ENCODE measurements around the gene CCDC7. TPM values are rescaled to one million over a fixed set of nuclear protein-coding genes. Genes with fewer than 3 reads are reported as not detected.

CCDC7 gene
- total and polyA plus RNA-seq, 4 donors: 1.2 to 36.4 (median 6.9) TPM

DNA sequence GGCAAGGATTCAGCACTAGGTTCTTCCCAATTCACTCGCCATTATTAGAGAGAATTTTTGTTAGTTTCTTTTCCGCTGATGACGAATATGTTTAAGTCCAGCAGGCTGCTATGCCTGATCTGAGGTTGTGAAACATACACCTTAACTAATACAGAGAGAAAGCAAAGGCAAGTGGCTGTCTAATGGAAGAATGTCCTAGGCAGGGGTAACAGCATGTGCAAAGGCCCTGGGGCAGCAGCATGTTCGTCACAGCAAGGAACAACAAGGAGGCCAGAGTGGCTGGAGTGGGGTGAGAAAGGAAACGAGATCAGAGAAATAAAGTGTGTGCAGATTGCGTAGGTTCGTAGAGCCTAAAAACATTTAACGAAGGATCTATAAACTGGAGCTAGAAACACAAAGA lies 35.4 kb upstream of the CCDC7 start:
- Histone ChIP-seq H3K4me3 (no peak overlapping the region), H3K9me3 (ENCODE audit: control insufficient read depth in 4 of 4, insufficient read depth in 3 of 4, low read length in 3 of 4) (no peaks in the 10 kb centered on the region)
- WGBS, 2 donors: 97 to 98% methylated on average over 8 of the region's 8 CpGs

DNA sequence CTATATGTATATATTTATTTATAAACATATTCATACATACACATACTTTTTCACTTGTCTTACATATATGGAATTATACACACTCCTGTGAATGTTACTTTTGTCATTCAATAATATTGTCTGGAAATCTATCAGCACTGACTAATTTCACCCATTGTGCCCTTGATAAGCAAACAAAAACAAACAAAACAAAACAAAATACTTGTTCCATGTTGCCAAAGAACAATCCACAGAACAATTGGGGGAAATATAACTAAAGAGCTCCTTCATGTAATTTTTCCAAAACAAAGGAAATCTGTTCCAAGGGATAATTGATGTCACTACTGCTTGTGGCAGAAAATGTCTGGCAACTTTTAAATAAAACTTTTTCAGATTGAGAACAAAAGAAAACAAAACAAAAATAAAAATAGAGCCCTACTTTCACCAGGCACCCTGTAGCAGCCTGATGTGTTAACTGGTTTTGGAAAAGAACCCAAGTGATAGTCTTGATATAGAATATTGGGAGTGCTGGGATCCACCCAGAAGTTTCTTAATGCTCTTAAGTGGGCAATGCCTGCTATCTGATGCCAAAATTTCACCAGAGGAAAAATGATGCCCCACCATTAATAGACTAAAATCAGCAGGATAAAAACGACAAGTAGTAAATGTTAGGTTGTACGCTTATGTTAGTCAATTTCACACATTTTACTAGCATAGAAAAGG lies 34.0 kb upstream of the CCDC7 start:
- Histone ChIP-seq H3K27me3 (ENCODE audit: control insufficient read depth in 3 of 3, insufficient read depth in 3 of 3, low read length in 2 of 3) (no peaks in the 10 kb centered on the region), H3K4me3 (no peak overlapping the region), H3K9me3 (ENCODE audit: control insufficient read depth in 4 of 4, insufficient read depth in 3 of 4, low read length in 3 of 4) (no peaks in the 10 kb centered on the region), H3K36me3 (ENCODE audit: control insufficient read depth in 4 of 4, insufficient read depth in 4 of 4, low read length in 4 of 4) (no peaks in the 10 kb centered on the region), H3K27ac (ENCODE audit: low read depth in 1 of 2, low read length in 1 of 2) (peak overlapping the region in 1 of 2 donors; percentile 85), H3K4me1 (ENCODE audit: control insufficient read depth in 5 of 5, insufficient read depth in 5 of 5, low read length in 5 of 5) (peaks cover 0 to 10% (median 0%) of the 10 kb centered on the region in 5 donors), H3K9ac (ENCODE audit: insufficient read depth in 1 of 2, low read length in 2 of 2) (no peak overlapping the region)
- 63 to 92% methylated on average over 2 of the region's 2 CpGs for WGBS, 2 donors
- no peak for TF ChIP-seq CTCF (IDR thresholded peaks at IDR 0.05; ENCODE audit: control extremely low read depth, extremely low read depth)
- DNase-seq (no peak), ATAC-seq (ENCODE audit: insufficient read depth, low FRiP score) (no peak)

More for the DNA sequence above, 35.4 kb upstream of the CCDC7 start:
- ATAC-seq (ENCODE audit: insufficient read depth, low FRiP score) (no peak), DNase-seq (no peak)
- H3K9ac ChIP-seq (ENCODE audit: insufficient read depth in 1 of 2, low read length in 2 of 2): no peak overlapping the region
- no peaks in the 10 kb centered on the region for H3K36me3 ChIP-seq (ENCODE audit: control insufficient read depth in 4 of 4, insufficient read depth in 4 of 4, low read length in 4 of 4)
- H3K27ac ChIP-seq (ENCODE audit: low read depth in 1 of 2, low read length in 1 of 2): no peak overlapping the region
- peaks cover 0 to 6% (median 0%) of the 10 kb centered on the region in 5 donors for H3K4me1 ChIP-seq (ENCODE audit: control insufficient read depth in 5 of 5, insufficient read depth in 5 of 5, low read length in 5 of 5)
- no peak for TF ChIP-seq CTCF (IDR thresholded peaks at IDR 0.05; ENCODE audit: control extremely low read depth, extremely low read depth)
- H3K27me3 ChIP-seq (ENCODE audit: control insufficient read depth in 3 of 3, insufficient read depth in 3 of 3, low read length in 2 of 3): no peaks in the 10 kb centered on the region

DNA sequence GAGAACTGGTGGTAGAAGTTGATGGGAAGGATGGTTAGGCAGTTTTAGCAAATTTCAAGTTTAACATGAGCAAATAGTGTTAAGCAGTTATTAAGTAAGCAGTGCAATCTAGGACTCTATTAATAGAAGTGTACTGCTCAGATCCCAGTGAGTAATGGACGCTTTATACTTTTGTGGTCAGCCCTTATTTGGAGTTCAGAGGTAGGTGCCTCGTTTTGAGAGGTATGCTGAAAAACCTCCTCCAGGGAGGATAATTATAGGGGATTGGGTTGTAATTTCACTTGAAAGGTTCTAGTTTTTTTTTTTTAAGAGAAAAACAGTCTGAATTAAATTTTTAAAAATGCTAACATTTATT lies 33.5 kb upstream of the CCDC7 start:
- no peaks in the 10 kb centered on the region for H3K36me3 ChIP-seq (ENCODE audit: control insufficient read depth in 4 of 4, insufficient read depth in 4 of 4, low read length in 4 of 4)
- no peak for TF ChIP-seq CTCF (IDR thresholded peaks at IDR 0.05; ENCODE audit: control extremely low read depth, extremely low read depth)
- no peak overlapping the region for H3K9ac ChIP-seq (ENCODE audit: insufficient read depth in 1 of 2, low read length in 2 of 2)
- peak in 1 of 3 donors; percentile 14 for DNase-seq
- peaks cover 0 to 15% (median 5%) of the 10 kb centered on the region in 5 donors for H3K4me1 ChIP-seq (ENCODE audit: control insufficient read depth in 5 of 5, insufficient read depth in 5 of 5, low read length in 5 of 5)
- ATAC-seq (ENCODE audit: insufficient read depth, low FRiP score): peak; percentile 62
- no peaks in the 10 kb centered on the region for H3K9me3 ChIP-seq (ENCODE audit: control insufficient read depth in 4 of 4, insufficient read depth in 3 of 4, low read length in 3 of 4)
- no peak overlapping the region for H3K4me3 ChIP-seq
- 40 to 47% methylated on average over 2 of the region's 2 CpGs for WGBS, 2 donors
- H3K27me3 ChIP-seq (ENCODE audit: control insufficient read depth in 3 of 3, insufficient read depth in 3 of 3, low read length in 2 of 3): no peaks in the 10 kb centered on the region
- peak overlapping the region in 1 of 2 donors; percentile 85 for H3K27ac ChIP-seq (ENCODE audit: low read depth in 1 of 2, low read length in 1 of 2)

DNA sequence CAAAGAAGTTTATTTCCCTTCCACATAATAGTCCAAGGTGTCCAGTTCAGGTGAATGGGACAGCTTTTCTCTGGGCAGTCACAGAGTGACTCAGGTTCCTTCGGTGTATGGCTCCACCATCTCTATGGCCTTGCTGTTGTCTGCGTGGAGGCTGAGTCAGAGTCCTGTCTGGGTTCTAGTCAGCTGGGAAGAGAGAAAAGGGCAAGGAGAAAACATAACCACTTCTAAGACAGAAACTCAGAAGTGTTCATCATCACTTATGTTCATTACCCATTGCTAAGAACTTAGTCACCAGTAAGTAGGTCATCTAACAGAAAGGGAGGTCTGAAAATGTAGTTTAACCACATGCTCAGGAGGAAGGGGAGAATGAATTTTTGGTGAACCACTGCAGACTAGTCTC lies 32.4 kb upstream of the CCDC7 start:
- ATAC-seq (ENCODE audit: insufficient read depth, low FRiP score) (peak; percentile 11), DNase-seq (no peak)
- TF ChIP-seq CTCF (IDR thresholded peaks at IDR 0.05; ENCODE audit: control extremely low read depth, extremely low read depth): no peak
- 86 to 96% methylated on average over 2 of the region's 2 CpGs for WGBS, 2 donors
- no peak overlapping the region for H3K4me3 ChIP-seq
- peaks cover 0 to 23% (median 6%) of the 10 kb centered on the region in 5 donors for H3K4me1 ChIP-seq (ENCODE audit: control insufficient read depth in 5 of 5, insufficient read depth in 5 of 5, low read length in 5 of 5)
- H3K36me3 ChIP-seq (ENCODE audit: control insufficient read depth in 4 of 4, insufficient read depth in 4 of 4, low read length in 4 of 4): no peaks in the 10 kb centered on the region
- H3K9ac ChIP-seq (ENCODE audit: insufficient read depth in 1 of 2, low read length in 2 of 2): no peak overlapping the region
- no peaks in the 10 kb centered on the region for H3K27me3 ChIP-seq (ENCODE audit: control insufficient read depth in 3 of 3, insufficient read depth in 3 of 3, low read length in 2 of 3)
- no peaks in the 10 kb centered on the region for H3K9me3 ChIP-seq (ENCODE audit: control insufficient read depth in 4 of 4, insufficient read depth in 3 of 4, low read length in 3 of 4)
- no peak overlapping the region for H3K27ac ChIP-seq (ENCODE audit: low read depth in 1 of 2, low read length in 1 of 2)
